H1 (cell line): Measurements from ENCODE around the gene RAB3GAP1.

ENCODE experiments used
- CTCF ChIP-seq, 3 experiments: IDR thresholded peaks; 1 replicate in 2 of 3; 2 replicates in 1 of 3; pipeline versions ENCODE4 v1.5.1 to v1.6.1; 2011; ENCODE audit warnings: low read length in 3 of 3, mild to moderate bottlenecking in 3 of 3, inconsistent platforms in 2 of 3, low read depth in 1 of 3, moderate library complexity in 1 of 3; ENCODE audit not compliant: insufficient read depth in 1 of 3; ENCODE audit errors: control extremely low read depth in 1 of 3
- EZH2 ChIP-seq: fragments of 200-600 bp; sonication (generic); IDR thresholded peaks from 2 replicates; pipeline ENCODE4 v1.7.1; 2012; ENCODE audit warnings: low read depth, mild to moderate bottlenecking, moderate library complexity, low read length, inconsistent platforms; ENCODE audit not compliant: severe bottlenecking
- NRF1 ChIP-seq: IDR thresholded peaks from 2 replicates; pipeline ENCODE4 v1.6.1; 2011; ENCODE audit warnings: mild to moderate bottlenecking, low read depth, low read length, improper control_type of control experiment
- POLR2AphosphoS5 ChIP-seq: IDR thresholded peaks from 2 replicates; pipeline ENCODE4 v1.6.1; 2011; ENCODE audit warnings: low read depth, low read length
- SAP30 ChIP-seq: fragments of 300-600 bp; sonication (generic); IDR thresholded peaks from 2 replicates; pipeline ENCODE4 v1.7.1; 2012; ENCODE audit warnings: low read length, moderate library complexity, mild to moderate bottlenecking, inconsistent platforms; ENCODE audit not compliant: insufficient read depth, insufficient replicate concordance

DNA sequence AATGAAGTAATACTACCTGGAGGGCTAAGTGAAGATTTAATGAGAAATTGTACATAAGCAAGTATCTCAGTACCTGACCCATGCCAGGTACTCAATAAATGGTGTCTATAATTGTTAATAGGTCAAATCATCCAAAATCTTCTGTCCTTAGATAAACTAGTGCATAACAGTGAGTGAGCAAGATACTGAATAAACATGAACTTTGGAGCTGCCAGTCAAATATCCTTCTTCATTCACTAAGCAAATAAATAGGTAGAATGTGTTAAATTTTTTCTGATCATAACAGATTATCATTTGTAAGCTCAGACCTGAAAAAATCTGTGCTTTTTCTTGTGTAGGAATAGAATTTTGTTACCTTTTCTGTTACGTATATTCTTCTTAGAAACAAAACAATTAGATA is 39.6 kb downstream of the RAB3GAP1 start:
- TF ChIP-seq POLR2AphosphoS5 (no peak), EZH2 (no peak), SAP30 (no peak), CTCF (IDR thresholded peaks at IDR 0.05; ENCODE audit: control extremely low read depth in 1 of 3, insufficient read depth in 1 of 3, low read depth in 1 of 3, low read length in 3 of 3) (no peak), NRF1 (no peak)
